ENCODE data around the gene TIMM17B.
"Not testable (repeated sequence)": the region's sequence is repeated elsewhere in the genome, so short reads cannot be mapped to it uniquely, and the experiment has no call there.

The TIMM17B gene

DNA sequence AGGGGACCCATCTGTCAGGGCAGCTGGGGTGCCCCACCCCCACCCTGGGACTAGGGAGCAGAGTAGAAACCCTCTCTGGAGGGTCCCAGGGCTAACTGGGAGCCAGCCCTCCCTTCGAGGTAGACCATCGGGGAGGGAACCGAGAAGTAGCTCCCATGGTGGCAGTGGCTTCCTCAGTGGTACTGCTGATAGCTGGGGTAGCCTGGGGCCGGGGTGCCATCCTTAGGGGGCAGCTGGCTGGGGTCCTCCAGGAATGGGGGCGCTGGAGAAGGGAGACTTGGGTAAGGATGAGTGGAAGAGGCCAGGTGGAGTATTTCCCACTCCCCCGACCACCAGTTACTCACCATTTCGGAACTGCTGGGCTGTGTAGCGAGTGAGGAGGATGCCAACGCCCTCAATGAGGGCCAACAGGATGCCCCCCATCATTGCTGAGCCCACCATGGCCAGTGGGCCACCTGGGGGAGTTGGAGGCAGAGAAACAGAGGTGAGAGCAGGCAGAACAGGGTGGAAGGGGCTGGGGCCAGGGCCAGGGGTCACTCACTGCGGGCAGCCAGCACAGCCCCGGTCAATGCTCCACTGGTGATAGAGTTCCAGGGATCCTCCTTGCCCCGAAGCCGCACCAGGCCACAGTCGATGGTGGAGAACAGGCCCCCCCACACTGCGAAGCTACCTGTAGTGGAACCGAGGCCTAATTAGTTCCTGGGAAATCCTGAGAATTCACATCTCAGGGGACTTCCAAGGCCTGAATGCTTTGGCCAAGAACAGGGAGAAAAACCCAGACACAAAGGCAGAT is 3.8 kb downstream of the TIMM17B start:
- no peak for DNase-seq

DNA sequence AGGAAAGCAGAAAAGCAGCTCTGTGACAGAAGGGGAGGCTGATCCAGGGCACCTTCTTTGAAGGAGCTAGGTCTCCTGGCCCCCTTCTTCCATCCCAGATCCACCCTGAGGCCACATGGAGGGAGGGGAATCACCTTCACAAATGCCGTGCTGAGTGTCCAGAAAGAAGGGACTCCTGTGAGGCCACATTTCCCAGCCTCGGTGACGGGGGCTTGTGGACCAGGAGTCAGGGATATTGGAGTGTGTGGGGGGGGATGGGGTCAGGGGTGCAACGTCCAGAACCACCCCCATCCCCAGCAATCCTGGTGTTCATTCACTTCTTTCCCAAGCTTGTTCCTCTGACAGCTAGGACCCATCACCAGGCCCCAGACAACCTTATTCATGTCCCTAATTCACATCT is 4.7 kb downstream of the TIMM17B start:
- DNase-seq: no peak

DNA sequence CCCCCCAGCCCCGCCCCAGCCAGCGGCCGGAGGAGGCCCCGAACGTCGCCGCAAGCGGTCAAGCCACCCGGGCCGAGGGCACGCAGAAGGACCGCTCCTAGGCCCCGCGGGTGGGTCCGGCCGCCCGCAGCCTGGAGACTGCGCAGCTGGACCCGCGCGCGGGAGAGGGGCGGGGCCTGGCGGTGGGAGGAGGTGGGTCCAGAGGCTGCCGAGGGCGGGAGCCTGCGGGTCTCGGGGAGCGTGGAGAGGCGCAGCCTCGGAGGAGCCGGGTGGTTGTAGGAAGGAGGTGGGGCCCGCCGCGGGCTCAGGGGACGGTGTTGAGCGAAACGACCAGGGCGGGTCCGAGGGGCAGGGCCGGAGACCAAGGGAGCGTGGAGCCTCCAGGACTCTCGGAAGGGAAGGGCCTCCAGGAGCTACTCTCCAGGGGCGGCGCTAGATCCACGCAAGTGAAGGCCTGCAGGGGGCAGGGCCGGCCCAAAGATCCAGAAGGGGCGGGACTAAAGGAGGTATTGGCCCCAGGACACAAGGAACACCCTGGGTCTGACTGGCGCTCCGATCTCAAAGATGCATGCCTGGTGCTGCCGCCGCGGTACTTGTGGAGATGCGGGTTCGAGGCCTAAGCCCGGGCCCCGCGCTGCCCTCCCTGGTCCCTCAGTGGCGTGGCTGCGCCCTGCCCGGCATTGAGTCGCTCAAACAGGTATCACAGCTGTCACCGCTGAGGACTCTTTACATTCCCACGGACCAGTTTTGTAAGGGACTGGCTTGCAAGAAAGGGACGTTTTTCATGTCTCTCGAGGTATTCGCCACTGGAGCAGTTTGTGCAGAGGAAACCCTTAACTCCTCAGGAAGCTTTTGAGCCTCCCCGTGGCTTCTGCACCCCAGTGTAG is 5.9 kb downstream of the TIMM17B start:
- peak; percentile 86 for DNase-seq

DNA sequence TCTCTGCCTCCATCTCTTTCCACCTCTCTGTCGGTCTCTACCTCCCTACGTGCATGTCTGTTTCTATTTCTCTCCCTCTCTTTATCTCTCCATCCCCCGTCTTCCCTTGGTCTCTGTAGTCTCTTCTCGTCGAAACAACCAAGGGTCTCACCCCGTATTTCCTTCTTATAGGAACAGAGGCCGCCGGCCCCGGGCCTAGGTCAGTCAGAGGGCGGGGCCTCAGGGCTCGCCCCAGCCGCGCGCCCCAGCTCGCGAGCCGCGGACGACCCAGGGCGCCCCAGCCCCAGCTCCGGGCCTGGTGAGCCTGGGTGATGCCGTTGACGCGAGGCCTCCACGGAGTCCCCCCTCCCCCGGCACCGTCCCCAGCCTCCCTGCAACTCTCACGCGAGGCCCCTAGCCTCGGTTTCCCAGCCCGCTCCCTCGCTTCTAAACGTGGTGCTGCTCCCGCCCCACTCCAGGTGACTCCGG is 6.6 kb downstream of the TIMM17B start:
- DNase-seq: peak; percentile 62

DNA sequence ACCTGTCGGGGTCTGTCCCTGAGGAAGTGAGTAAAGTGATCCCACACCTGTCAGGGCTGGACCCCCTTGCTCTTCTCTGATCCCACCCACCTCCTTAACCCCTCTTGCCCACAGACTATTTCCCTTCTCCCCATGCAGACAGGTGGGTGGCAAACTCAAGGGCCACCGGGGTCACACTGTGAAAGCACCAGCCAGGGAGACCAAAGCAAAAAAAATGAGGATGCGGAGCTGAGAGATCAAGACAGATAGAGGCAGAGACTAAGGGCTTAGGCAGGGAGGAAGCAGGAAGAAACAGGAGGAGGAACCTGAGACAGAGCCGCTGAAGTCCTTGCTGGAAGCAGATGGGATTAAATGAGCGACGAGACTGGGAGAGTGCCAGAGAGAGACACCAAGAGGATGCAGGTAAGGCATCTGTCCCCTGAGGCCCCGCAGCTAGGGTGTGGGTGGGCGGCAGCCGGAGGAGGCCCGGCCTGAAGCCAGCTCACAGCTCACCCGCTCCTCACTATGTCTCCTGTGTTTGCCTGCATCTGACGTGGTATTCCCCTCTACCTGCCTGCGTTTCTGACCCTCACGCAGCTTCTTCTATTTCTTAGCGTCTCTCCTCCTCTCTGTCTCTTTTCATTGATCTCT is 7.2 kb downstream of the TIMM17B start:
- DNase-seq: peak; percentile 54

DNA sequence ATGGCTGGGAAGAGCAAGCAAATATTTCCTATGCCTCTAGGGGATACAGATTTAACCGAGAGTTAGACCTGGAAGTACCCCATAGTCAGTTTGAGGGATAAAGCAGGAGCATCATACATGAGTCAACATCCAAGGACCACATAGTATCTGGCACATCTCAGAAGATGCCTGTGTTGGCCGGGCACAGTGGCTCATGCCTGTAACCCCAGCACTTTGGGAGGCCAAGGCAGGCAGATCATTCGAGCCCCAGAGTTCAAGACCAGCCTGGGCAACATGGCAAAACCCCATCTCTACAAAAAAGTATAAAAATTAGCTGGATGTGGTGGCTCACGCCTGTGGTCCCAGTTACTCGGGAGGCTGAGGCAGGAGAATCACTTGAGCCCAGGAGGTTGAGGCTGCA is 11.0 kb downstream of the TIMM17B start:
- not testable (repeated sequence) for DNase-seq

DNA sequence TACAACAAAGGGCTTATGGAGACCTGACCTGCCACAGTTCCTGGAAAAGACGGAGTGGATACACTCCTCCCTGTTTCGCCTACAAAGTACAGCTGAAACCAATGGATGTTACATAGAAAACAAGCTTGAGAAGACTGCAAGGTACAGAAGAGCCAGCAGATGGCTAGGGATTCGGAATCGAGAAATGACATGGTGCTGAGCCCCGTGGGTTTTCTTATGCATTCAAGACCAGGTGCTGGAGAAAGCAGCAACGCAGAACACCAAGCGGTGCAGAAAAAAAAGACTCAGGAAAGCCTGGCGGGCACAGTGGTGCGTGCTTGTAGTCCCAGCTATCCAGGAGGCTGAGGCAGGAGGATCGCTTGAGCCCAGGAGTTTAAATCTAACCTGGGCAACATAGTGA is 13.8 kb downstream of the TIMM17B start:
- DNase-seq: no peak

DNA sequence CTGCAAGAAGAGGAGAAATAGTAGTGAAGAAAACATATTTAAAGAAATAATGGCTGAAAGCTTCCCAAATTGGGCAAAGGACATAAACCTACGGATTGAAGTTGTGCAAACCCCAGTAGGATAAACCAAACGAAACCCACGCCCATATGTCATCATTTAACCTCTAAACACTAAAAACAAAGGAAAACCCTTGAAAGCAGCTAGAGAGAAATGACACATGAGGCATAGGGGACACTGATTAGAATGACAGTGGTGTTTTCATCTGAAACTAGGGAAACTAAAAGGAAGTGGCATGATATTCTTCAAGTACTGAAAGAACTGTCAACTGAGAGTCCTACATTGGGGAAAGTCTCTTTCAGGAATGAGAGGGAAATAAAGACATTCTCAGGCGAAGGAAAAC is 20.6 kb downstream of the TIMM17B start:
- not testable (repeated sequence) for DNase-seq

DNA sequence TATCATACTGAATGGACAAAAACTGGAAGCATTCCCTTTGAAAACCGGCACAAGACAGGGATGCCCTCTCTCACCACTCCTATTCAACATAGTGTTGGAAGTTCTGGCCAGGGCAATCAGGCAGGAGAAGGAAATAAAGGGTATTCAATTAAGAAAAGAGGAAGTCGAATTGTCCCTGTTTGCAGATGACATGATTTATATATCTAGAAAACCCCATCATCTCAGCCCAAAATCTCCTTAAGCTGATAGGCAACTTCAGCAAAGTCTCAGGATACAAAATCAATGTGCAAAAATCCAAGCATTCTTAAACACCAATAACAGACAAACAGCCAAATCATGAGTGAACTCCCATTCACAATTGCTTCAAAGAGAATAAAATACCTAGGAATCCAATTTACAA is 25.6 kb downstream of the TIMM17B start:
- DNase-seq: not testable (repeated sequence)

DNA sequence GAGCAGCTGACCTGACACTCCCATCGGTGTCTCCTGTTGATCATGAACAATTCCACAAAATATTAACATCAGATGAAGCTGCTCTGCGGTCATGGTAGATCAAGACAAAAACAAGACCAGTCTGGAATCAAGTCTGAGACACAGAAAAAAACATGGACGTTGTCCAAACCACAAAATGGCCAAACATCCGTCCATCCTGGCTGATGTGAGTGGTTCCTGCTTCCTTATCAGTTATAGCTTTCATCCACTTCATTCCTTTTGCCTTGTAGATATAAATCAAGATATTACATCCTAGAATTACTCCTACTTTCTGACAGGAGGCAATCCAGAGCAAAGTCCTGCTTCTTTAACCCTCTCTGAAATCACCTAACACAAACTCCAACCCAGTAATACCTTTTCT is 33.4 kb downstream of the TIMM17B start:
- no peak for DNase-seq

DNA sequence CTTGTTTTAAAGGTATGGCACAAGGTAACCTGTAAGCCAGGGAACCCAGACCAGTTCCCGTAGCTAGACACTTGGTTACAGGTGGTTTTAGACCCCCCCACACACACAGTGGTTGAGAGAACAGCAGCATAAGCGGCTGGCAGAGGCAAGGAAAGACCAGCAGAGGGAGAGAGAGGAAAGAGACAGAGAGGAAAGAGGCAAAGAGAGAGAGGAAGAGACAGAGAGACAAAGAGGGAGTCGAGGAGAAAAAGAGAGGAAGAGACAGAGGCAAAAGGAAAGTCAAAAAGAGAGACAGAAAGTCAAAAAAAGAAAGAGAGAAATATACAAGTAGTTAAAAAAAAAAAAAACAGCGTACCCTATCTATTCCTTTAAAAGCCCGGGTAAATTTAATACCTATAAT is 42.7 kb downstream of the TIMM17B start:
- DNase-seq: peak; percentile 15

DNA sequence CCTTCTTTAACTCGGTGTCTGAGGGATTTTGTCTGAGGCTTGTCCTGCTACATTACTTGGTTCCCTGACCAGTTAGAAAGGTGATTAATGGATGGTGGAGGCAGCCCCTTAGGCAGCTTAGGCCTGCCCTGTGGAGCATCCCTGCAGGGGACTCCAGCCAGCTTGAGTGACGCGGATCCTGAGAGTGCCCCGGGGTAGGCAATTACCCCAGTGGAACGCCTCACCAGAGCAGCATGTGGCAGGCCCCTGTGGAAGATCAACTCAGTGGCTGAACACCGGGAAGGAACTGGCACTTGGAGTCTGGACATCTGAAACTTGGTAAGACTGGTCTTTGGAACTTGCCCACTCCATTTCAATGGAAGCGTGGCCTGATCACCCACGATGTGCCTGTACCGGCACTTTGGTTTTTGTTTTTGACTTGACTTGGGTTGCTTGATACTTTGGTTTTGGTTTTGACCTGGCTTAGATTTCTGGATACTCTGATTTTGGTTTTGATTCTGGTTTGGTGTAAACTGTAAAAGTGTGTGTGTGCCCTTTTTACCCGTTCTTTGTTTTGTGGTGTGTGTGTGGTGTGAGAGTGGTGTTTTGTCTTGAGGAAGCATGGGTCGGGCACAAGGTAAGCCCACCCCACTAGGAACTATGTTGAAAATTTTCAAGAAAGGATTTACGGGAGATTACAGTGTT is 43.3 kb downstream of the TIMM17B start:
- not testable (repeated sequence) for DNase-seq

DNA sequence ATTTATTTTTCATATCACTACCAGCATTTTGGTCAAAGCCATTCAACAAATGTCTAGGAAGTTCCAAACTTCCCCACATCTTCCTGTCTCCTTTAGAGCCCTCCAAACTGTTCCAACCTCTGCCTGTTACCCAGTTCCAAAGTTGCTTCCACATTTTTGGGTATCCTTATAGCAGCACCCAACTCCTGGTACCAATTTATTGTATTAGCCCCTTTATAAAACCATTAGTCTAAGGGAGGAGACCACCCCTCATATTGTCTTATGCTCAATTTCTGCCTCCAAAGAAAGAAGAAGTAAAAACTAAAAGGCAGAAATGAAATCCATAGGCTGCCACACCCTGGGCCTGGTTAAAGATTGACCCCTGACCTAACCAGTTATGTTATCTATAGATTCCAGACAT is 44.1 kb downstream of the TIMM17B start:
- DNase-seq: not testable (repeated sequence)

DNA sequence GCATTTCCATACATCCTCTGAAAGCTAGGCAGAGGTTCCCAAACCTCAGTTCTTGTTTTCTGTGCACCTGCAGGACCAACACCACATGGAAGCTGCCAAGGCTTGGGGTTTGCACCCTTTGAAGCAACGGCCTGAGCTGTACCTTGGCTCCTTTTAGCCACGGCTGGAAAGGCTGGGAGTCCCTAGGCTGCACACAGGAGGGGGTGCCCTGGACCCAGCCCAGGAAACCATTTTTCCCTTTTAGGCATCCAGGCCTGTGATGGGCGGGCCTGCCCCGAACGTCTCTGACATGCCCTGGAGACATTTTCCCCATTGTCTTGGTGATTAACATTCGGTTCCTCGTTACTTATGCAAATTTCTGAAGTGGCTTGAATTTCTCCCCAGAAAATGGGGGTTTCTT is 44.7 kb downstream of the TIMM17B start:
- DNase-seq: no peak

DNA sequence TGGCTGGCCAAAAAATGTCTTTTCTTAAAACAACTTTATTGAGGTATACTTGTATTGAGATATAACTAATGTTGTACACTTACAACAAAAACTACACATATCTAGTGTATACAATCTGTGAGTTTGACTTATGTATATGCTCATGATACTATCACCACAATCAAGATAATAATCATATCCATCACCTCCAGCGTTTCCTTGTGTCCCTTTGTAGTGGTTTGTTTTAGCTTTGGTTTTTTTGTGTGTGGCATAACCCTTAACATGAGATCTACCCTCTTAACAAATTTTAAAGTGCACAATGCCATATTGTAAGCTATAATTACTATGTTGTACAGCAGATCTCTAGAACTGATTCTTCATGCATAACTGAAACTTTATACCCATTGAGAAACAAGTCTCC is 48.7 kb downstream of the TIMM17B start:
- DNase-seq: peak; percentile 26

Measured in NCI-H2227 treated with DMSO at 0.1 percent for 48 hours (cell line).